GM19463 (cell line): ENCODE data around the gene PRCD.
"Not testable (repeated sequence)": the region's sequence is repeated elsewhere in the genome, so short reads cannot be mapped to it uniquely, and the experiment has no call there.

Experiments used
- ATAC-seq: cut with Tn5 transposase; IDR thresholded peaks from one replicate; pipeline ENCODE4 v1.9.1; 2021; ENCODE audit warnings: mild to moderate bottlenecking, moderate library complexity; ENCODE audit not compliant: unreplicated experiment

The PRCD gene

DNA sequence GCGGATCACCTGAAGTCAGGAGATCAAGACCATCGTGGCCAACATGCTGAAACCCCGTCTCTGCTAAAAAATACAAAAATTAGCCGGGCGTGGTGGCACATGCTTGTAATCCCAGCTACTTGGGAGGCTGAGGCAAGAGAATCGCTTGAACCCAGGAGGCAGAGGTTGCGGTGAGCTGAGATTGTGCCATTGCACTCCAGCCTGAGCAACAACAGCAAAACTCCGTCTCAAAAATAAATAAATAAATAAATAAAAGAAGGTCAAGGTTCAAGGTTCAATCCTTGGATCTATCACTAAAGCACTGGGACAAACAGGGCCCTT lies 14.4 kb upstream of the PRCD start:
- not testable (repeated sequence) for ATAC-seq

DNA sequence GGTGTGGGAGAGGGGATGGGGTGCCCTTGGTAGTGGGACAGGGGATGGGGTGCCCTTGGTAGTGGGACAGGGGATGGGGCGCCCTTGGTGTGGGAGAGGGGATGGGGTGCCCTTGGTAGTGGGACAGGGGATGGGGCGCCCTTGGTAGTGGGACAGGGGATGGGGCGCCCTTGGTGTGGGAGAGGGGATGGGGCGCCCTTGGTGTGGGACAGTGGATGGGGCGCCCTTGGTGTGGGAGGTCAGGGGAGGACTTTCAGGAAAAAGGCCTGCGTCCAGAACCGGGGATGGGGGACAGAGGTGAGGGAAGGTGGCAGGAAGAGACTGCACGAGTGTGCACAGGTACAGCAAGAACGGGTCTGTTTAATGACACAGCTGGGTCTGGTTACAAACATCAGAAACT lies 12.8 kb upstream of the PRCD start:
- not testable (repeated sequence) for ATAC-seq

DNA sequence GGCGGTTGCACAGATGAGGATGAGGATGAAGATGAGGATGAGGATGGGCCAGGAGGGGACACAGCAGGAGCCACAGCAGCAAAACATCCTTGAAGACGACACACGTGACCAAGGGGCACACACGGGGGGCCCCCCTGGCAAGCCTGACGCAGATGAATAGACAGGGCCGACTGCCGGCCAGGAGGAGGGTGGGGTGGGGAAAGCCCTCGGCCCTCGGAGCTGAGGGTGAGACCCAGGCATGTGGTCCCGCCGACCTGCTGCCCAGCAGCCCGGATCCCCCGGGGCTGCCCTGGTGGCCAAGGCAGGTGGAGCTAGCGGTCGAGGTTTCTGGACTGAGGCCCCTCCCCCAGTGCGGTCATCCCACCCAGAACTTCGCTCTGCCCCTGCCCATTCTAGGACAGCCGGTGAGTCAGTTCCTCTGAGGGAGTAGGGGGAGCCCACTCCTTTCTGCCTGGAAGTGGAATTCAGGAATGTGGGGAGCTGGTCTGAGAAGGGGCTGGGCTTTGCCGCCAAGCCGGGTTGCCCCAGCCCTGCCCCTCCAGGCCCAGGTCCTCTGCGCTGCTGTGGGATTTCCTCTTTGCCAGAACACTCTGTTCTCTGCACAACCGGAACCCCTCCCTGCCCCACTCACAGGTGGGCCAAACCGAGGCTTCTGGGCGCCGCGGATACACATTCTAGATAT lies 12.3 kb upstream of the PRCD start:
- ATAC-seq = peak; percentile 46

DNA sequence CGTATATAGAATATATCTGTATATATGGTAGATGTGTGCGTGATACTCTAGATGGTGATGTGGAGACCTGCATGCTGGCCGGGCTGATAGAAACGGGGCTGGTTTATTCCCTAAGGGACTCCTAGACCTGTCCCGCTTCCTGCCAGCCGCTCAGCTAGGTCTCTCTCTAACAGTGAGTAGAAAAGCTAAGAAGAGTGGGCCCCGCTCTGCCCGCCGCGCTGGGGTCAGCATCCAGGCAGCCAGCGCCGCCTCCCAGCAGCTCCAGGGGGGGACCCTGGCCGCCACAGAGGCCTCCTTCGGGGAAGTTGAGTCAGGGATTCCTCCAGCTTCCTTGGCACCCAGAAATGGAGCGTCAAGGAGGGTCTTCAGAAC lies 11.7 kb upstream of the PRCD start:
- ATAC-seq = peak; percentile 44

DNA sequence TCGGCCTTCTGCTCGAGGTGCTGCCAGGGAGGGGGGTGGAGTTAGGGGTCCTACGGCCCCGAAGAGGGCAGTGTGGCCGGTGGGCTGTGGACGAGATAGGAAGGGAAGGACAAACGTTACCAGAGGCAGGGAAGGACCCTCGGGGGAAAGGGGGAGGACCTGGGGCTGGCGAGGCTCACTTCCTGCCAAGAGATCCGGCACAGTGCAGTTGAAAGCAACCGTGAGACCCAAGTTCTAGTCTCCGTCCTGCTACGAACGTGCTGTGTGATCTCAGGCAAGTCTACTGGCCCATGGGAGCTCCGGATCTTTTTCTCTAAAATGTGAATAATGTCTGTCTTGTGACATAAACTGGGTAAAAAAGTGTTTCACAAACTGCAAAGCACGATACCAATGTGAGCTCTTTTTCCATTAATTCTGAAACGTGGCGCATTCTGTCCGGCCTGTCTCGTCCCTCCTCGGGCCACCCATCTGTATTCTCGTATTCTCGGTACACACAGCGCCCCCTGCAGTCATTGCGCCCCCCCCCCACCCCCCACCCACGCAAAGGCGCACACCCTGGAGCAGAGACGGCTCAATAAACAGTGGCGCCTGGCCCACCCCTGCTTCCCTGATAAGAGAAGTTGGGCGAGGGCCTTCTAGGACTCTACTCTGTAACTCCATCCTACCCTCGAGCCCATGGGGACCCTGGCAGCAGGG lies 11.2 kb upstream of the PRCD start:
- ATAC-seq = no peak

DNA sequence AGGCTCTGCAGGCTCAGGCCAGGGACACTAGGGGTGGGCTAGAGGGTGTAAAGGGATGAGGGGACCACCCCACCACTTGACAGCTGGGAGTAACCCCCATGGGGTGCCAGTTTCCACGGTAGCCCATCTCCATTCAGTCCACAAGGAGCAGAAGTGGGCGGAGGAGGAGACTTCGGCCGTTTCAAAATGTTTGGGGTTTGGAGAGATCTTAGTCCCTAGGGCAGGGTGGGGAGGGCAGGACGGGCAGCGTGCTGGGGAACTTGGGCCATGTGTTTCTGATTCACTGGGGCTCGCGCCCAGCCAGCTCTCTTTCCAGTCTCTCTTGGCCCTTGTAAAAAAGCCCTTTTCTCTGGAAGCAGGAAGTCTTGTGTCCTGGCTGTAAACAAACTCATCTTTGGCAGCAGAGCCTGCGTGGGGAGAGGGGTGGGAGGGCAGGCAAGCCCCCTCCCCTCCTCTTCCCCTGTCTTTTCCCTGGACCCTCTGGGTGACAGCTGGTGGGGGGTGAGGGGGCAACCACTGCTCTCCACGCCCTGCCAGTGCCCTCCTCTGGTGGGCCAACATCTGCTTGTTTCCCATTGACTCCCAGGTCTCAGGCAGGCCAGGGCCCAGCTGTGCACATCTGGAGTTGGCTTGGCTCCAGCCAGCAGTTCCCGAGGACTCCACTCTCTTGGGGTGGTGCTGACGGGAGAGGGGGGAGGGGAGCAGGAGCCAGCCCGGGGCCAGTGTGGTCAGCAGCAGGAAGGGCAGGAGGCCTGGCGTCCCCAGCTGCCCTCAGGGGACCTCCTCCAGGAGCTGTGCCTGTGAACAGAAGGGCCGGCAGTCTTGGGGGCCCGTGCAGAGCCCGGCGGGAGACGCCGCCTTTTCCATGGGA lies 10.4 kb upstream of the PRCD start:
- ATAC-seq = no peak

DNA sequence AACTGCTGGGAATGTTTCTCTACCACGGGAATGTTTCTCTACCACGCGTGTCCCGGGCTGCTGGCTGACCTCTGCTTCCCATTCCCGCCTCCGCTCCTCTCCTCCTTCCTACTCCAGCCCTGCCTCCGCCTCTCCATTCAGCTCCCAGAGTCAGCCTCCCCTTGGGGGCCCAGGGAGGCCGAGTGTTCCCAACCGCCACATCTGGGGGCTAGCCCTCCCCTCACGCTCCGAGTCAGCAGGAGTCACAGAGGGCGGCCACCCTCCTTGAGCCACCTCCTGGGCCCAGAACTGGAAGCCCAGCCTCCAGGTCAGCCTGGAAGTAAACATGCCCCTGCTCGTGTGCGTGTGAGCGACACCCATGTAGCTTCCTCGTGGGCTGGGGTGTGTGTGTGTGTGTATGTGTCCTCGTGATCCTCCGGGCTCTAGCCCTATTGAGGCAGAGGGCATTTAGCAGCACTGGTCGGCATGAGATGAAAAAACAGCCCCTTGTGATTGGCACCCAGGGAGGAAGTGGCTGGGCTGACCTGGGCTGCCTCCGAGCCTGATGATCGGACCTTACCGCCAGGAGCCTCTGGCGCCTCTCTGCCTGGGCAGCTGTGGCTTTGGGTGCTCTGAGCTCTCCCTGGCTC lies 9.6 kb upstream of the PRCD start:
- no peak for ATAC-seq

DNA sequence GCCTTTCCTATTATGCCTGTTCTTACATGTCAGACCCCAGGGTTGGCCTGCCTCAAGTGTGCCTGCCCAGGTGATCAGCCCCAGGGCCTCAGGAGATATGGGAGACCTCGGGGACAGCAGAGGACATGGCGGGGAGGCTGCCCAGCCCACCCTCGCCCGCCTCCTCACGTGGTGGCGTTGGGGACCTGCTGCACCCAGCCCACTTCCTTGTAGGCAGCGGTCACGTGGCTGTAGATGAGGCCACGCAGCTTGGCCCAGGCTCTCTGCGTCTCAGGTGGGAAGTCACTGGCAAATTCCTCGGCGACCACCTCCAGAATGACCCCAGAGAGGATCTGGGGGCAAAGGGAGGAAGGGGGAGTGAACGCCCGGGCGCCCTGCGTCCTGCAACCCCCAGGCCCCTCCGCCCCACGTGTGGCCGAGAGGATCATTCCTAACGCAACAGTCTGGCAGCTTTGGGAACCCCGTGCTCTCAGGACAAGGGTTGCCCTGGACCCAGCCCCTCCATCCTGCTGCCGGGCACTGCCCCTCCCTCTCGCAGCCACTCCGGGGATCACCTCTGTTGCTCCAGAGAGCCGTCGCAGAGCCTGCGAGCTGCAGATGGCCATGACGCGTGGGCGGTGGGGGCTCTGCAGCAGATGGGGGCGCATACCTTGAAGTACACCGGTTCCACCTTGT lies 8.9 kb upstream of the PRCD start:
- no peak for ATAC-seq

DNA sequence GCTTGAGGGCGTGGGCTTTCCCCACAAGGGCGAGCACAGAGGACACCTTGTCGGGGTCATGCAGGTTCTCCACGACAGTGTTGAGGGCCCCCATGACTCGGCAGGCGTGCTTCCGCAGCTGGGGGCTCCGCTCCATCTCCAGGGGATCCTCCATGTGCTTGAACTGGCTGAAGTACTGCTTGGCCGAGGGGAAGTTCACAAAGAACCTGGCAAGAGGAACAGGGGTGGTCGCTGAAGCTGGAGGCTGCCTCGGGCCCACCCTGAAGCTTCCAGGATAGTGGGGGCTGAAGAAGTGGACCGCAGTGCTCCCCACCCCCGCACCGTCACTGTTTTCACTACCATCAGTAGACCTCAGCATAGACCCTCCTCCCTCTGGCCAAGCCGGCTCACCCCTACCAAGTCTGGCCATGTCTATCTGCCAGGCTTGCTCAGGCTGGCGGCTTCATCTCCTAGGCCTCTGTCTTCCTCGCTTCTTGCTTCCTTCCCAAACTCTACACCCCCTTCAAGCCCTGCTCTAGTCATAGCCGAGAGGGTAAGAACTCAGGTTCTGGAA lies 8.3 kb upstream of the PRCD start:
- ATAC-seq = no peak

DNA sequence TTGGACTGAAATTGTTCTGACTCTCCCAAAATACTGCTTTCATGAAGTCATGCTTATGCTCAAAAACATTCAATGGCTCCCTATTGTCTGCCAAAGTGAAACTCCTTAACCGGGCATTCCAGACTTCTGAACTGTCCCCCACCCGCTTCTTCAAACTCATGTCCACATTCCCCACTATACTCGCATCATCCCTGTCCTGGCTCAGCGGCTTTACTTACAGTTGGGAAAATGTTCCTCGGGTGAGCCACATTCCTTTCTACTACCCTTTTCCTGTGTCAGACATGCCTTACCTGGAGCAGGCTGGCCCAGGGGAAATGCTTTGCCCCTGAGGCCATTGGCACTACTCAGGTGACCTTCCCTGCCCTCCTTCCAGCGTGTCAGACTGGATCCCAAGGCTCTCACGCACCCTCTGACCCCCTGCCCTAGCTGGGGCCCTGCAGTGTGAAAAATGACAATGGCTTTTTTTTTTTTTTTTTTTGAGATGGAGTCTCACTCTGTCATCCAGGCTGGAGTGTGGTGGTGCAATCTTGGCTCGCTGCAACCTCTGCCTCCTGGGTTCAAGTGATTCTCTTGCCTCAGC lies 7.7 kb upstream of the PRCD start:
- no peak for ATAC-seq

DNA sequence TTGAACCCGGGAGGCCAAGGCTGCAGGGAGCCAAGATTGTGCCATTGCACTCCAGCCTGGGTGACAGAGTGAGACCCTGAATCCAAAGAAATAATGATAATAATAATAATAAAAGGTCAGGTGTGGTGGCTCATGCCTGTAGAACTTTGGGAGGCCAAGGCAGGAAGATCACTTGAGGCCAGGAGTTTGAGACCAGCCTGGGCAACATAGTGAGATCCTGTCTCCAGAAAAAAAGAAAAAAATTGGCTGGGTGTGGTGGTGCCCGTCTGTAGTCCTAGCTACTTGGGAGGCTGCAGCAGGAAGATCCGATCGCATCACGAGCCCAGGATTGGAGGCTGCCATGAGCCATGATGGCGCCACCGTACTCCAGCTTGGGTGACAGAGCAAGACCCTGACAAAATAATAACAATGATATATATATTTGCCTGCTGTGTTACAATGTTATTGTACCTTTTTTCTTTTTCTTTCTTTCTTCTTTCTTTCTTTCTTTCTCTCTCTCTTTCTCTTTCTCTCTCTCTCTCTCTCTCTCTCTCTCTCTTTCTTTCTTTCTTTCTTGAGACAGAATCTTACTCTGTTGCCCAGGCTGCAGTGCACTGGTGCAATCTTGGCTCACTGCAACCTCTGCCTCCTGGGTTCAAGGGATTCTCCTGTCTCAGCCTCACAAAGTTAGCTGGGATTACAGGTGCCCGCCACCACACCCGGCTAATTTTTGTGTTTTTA lies 6.0 kb upstream of the PRCD start:
- not testable (repeated sequence) for ATAC-seq

DNA sequence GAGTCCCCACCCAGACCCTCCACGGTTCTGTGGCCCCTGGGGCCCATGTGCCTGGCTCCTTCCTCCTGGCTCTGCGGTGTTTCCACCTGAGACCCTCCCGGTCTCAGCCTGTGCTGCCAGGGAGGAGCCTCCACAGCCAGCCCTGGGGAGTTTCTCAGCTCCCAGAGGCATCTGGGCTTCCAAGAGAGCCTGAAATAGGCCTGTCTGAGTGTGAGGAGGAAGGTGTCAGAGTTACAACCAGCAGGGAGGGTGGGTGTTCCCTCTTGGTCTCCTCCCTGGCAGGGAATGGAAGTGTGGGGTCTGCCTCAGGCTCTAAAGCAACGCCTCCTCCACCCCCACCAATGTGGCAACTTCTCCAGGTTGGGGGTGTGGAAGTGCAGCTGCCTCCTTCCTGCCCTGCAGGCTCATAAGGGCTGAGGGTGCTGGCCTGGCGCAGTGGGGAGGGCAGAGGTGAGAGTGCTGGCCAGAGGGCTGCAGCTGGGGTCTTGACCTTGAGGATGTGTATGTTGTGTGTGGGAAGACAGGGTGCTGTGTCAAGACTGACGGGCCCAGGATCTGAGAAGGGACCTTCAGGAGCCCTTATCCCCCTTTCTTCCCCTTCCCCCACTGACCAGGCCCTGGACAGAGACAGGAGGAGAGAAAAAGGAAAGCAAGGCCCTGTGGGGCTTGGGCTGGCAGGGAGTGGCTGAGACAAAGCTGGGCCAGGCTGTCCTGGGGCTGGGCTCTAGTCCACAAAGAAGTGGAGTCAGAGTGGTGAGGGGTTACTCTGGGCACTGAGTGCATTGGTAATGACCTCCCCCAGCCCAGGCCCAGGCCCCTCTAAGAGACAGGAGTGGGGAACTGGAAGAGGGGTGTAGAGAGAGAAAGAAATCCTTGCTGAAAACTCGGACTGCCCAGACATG lies 4.8 kb upstream of the PRCD start:
- no peak for ATAC-seq

DNA sequence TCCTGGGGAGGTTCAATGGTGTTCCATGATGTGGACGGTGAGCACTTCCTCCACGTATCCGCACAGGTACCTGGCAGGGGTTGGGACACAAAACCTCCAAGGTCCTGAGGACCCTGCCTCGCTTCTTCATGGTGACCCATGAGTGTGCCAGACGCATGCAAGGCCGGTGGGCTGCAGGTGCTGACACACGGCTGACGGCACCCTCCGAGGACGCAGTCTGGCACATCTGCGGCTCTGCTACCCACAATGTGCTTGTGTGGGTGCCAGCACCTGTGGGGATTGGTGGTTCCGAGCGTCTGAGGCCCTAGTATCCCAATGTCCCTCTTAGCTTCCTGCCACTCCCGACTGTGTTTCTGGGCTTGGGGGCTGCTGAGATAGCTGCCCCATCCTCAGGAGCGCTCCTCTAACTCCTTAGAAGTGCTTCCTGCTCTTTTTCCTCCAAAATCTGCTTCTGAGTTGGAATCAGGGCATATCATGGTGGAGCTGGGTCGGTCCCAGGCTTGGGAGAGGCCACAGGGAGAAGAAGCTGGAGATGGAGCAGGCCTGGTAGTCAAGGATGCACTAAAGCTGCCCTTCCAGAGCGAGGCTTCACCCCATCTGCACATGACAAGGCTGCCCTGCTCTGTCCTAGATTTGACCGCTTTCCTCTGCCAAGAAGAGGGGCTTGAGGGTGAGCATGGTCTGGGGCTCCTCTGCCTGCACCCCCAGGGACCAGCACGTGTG lies 3.9 kb upstream of the PRCD start:
- ATAC-seq = no peak

DNA sequence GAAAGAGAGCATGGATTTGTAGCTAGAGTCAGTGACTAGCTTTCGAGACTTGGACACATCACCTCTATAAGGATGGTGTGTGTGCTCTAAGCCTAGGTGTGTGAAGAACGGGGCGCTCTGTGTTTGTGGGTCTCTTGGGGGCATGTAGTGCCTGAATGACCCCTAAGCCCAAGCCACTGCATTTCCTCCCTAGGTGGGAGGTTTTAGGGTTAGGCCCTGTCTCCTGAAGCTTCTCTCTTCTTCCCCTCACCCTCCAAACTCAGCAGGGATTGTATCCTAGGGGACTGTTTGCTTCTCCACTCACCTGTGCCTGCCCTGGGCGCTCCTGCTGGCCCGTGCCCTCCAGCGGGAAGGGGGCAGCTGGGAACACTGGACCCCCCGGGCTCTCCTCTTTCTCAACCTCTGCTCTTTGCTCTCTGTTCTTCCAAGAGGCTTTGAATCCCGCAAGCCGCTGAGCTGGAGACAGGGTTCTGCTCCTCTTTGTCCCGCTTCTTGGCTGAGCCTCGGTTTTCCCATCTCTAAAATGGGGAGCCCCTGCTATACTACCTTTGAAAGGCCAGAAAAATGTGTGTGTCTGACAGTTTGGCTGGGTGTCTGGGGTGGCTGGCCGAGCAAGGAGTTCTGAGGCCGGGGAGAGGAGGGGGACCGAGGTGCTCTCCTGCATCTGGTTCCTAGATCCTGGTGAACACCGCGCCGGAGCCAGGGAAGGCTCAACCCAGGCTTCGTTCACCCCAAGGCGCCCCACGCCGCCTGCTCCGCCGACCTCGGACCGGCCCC lies 3.1 kb upstream of the PRCD start:
- ATAC-seq = no peak

DNA sequence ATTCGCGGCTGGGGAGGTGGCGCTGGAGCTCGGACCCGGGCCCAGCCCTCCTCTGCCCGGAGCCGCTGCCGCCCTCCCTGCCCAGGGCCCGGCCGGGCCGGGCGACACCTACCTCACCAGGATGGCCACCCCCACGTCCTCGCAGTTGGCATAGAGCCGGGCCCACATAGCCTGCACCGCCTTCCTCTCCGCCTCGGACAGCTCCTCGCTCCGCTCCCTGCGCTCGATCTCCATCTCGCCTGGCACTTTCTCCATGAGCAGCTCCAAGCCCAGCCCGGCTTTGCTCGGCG lies 2.6 kb upstream of the PRCD start:
- ATAC-seq = no peak

DNA sequence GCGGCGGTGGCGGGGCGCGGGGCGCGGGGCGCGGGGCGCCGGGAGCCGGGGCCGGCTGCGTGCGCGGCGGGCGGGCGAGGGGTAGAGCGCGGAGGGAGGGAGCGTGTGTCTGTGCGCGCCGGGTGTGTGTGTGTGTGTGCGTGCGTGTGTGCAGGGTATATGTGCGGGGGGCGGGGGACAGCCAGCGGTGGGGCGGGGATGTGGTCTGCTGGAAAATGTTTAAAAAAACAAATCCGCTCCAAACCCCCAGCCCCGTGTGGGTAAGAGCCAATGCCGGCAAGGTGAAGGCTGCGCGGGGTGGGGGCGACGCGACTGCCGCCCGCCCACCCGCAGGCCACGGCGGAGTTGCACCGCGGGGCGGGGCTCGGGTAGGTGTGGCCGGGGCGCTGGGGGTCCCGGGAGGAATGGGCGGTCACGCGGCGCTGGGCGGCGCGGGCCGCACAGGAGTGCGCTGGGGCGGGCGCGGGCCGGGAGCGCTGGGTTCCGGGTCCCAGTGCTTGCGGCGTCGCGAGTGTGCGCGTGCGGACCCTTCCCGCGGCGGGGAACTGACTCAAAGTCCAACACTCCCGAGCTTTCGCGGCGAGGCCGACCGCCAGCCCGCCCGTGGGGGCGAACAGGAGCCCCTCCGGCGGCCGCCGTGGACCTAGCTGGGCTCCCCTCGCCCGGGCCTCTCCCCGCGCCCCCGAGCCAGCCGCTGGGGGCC lies 2.1 kb upstream of the PRCD start, which contains the start of gene CYGB:
TSS of gene CYGB (minus strand) at position 132 of the 703 bp plus-strand sequence. CDS start 167 bp downstream, outside the sequence.
- ATAC-seq = no peak
